Endothelial cell of umbilical vein (primary cell): Measurements from ENCODE around the gene OAF.

Source experiments
- EZH2 ChIP-seq: IDR thresholded peaks from 2 replicates; pipeline ENCODE4 v1.6.1; 2012; ENCODE audit warnings: borderline replicate concordance, low read depth, mild to moderate bottlenecking, moderate library complexity, low read length, inconsistent platforms; ENCODE audit not compliant: severe bottlenecking
- JUN ChIP-seq: IDR thresholded peaks from 2 replicates; pipeline ENCODE4 v1.6.1; 2011; ENCODE audit warnings: borderline replicate concordance, low read depth; ENCODE audit not compliant: insufficient read length, insufficient read depth
- POLR2A ChIP-seq: IDR thresholded peaks from 2 replicates; pipeline ENCODE4 v1.6.1; 2012; ENCODE audit warnings: low read depth, mild to moderate bottlenecking, control low read depth, low read length
- POLR2AphosphoS5 ChIP-seq: IDR thresholded peaks from 2 replicates; pipeline ENCODE4 v1.6.1; 2012; ENCODE audit warnings: low read depth, mild to moderate bottlenecking, control low read depth, low read length, moderate library complexity; ENCODE audit not compliant: insufficient read depth
- TF ChIP-seq, protein P1 (sequence below), 2 donors: IDR thresholded peaks; 1 replicate in 1 of 2; 2 replicates in 1 of 2; pipeline ENCODE4 v1.5.1; 2011; ENCODE audit warnings: low read length in 2 of 2, mild to moderate bottlenecking in 2 of 2, moderate library complexity in 2 of 2, control low read depth in 1 of 2, inconsistent platforms in 1 of 2, low read depth in 1 of 2; ENCODE audit not compliant: insufficient read depth in 1 of 2; ENCODE audit errors: extremely low read depth in 1 of 2
- TF ChIP-seq, protein P2 (sequence below): IDR thresholded peaks from 2 replicates; pipeline ENCODE4 v1.6.1; 2011; ENCODE audit not compliant: insufficient read depth, insufficient read length

DNA sequence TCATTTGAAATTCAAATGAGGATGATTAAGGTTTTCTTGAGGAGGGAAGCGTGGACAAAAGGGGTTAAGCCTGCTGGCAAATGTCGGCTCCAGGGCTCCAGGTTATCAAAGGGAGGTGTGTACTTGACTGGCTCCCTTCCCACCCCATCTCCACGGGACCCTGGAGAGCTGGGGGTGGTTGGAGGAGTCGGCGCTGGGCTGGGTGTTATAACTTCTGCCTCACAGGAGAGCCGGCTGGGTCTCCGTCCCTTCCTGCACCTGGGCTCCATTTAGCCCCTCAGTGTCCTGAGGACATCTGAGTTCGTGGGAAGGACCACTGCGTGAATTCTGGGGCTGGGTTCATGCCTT is 44.7 kb downstream of the OAF start:
- TF ChIP-seq POLR2A (no peak), JUN (no peak), POLR2AphosphoS5 (no peak), EZH2 (no peak)
- TF ChIP-seq, protein P1, sequence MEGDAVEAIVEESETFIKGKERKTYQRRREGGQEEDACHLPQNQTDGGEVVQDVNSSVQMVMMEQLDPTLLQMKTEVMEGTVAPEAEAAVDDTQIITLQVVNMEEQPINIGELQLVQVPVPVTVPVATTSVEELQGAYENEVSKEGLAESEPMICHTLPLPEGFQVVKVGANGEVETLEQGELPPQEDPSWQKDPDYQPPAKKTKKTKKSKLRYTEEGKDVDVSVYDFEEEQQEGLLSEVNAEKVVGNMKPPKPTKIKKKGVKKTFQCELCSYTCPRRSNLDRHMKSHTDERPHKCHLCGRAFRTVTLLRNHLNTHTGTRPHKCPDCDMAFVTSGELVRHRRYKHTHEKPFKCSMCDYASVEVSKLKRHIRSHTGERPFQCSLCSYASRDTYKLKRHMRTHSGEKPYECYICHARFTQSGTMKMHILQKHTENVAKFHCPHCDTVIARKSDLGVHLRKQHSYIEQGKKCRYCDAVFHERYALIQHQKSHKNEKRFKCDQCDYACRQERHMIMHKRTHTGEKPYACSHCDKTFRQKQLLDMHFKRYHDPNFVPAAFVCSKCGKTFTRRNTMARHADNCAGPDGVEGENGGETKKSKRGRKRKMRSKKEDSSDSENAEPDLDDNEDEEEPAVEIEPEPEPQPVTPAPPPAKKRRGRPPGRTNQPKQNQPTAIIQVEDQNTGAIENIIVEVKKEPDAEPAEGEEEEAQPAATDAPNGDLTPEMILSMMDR (IDR thresholded peaks at IDR 0.05; ENCODE audit: extremely low read depth in 1 of 2, insufficient read depth in 1 of 2, low read depth in 1 of 2, low read length in 2 of 2): no peak
- TF ChIP-seq, protein P2, sequence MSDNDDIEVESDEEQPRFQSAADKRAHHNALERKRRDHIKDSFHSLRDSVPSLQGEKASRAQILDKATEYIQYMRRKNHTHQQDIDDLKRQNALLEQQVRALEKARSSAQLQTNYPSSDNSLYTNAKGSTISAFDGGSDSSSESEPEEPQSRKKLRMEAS: no peak
